GM12878 (cell line): ENCODE measurements around the gene PHLPP1. TPM values are rescaled to one million over a fixed set of nuclear protein-coding genes. Genes with fewer than 3 reads are reported as not detected.

Source experiments
- ATAC-seq: fragments of 200-7000 bp; cut with Tn5 transposase; 3 replicates; pipeline ENCODE4 v1.9.1; 2020; ENCODE audit warnings: mild to moderate bottlenecking, moderate library complexity
- BruUV-seq: library from RNA; stranded (reverse); fragments of 400-500 nt; replicated peaks from 2 replicates; lab custom pipeline; 2021; lab: Mats Ljungman, UMichigan
- CTCF ChIA-PET: fragments of 300-600 bp; sonication (Branson Sonifier 250); formaldehyde crosslinking; extraction: SDS; loops from one replicate; lab custom pipeline; 2021; ENCODE audit warnings: inconsistent platforms; lab: Yijun Ruan, JAX
- POLR2A ChIA-PET: fragments of 350-600 bp; formaldehyde crosslinking; extraction: SDS; loops from one replicate; lab custom pipeline; 2021; ENCODE audit warnings: inconsistent platforms; lab: Charles Lee
- RAD21 ChIA-PET: fragments of 300-600 bp; sonication (Branson Sonifier 250); formaldehyde crosslinking; loops from one replicate; lab custom pipeline; 2023; ENCODE audit warnings: antibody characterized with exemption; ENCODE audit not compliant: unreplicated experiment; lab: Charles Lee
- SMC1A ChIA-PET: fragments of 300-600 bp; sonication (Branson Sonifier 250); formaldehyde crosslinking; loops from one replicate; lab custom pipeline; 2023; ENCODE audit not compliant: unreplicated experiment, uncharacterized antibody; lab: Charles Lee
- DNase-seq: peaks from one replicate; pipeline ENCODE4 v3.0.0-alpha.2; 2011; ENCODE audit warnings: low read depth, low spot score
- FAIRE-seq: peaks from 3 replicates; lab custom pipeline; 2011; peaks lifted over from hg19 to GRCh38; lab: Jason Lieb, UNC
- H2AFZ ChIP-seq: 2 replicates; pipeline ENCODE4 v1.6.0; 2011; ENCODE audit warnings: low read depth, low read length, control low read depth; ENCODE audit not compliant: control insufficient read depth
- H3K27ac ChIP-seq: 2 replicates; pipeline ENCODE4 v1.5.1; 2011; ENCODE audit warnings: control low read depth; ENCODE audit not compliant: control insufficient read depth, insufficient read depth
- H3K27me3 ChIP-seq, 2 experiments: replicated peaks in 1 of 2; 2 replicates each; pipeline versions ENCODE4 v1.6.0 to v1.6.1; 2011; ENCODE audit warnings: low read length in 1 of 2; ENCODE audit not compliant: control insufficient read depth in 2 of 2, insufficient read depth in 2 of 2
- H3K36me3 ChIP-seq, 2 experiments: 2 replicates each; pipeline ENCODE4 v1.5.1; 2011; ENCODE audit warnings: low read length in 1 of 2; ENCODE audit not compliant: control insufficient read depth in 2 of 2, insufficient read depth in 2 of 2
- H3K4me1 ChIP-seq: 2 replicates; pipeline ENCODE4 v1.6.1; 2011; ENCODE audit warnings: mild to moderate bottlenecking, low read length, moderate library complexity, mixed read lengths; ENCODE audit not compliant: control insufficient read depth, insufficient read depth
- H3K4me2 ChIP-seq: 2 replicates; pipeline ENCODE4 v1.6.0; 2011; ENCODE audit warnings: control low read depth; ENCODE audit not compliant: control insufficient read depth, insufficient read depth
- H3K4me3 ChIP-seq: fragments of 200-600 bp; sonication (generic); 2 replicates; pipeline ENCODE4 v1.5.1; 2016
- H3K79me2 ChIP-seq: 2 replicates; pipeline ENCODE4 v1.6.0; 2011; ENCODE audit warnings: low read length; ENCODE audit not compliant: control insufficient read depth, insufficient read depth
- H3K9ac ChIP-seq: 2 replicates; pipeline ENCODE4 v1.8.0; 2011; ENCODE audit warnings: low read length, control low read depth, mixed read lengths; ENCODE audit not compliant: control insufficient read depth, insufficient read depth
- H3K9me3 ChIP-seq: replicated peaks from 3 replicates; pipeline ENCODE4 v1.5.1; 2011; ENCODE audit warnings: mild to moderate bottlenecking, low read length; ENCODE audit not compliant: control insufficient read depth, insufficient read depth
- H4K20me1 ChIP-seq: 2 replicates; pipeline ENCODE4 v1.6.0; 2011; ENCODE audit not compliant: control insufficient read depth, insufficient read depth
- HSF1 ChIP-seq: fragments of 150-350 bp; IDR thresholded peaks from 2 replicates; pipeline ENCODE4 v1.6.1; 2014; ENCODE audit warnings: mild to moderate bottlenecking, low read depth, low read length
- NKRF ChIP-seq: fragments of 450-650 bp; conservative IDR thresholded peaks from 2 replicates; pipeline ENCODE4 v1.6.1; 2017; ENCODE audit warnings: mild to moderate bottlenecking, moderate library complexity
- PAX8 ChIP-seq: fragments of 450-650 bp; IDR thresholded peaks from 2 replicates; pipeline ENCODE4 v1.6.1; 2017; ENCODE audit warnings: mild to moderate bottlenecking, moderate library complexity
- PKNOX1 ChIP-seq: fragments of 450-650 bp; IDR thresholded peaks from 2 replicates; pipeline ENCODE4 v1.6.1; 2016; ENCODE audit warnings: mild to moderate bottlenecking
- RUNX3 ChIP-seq: IDR thresholded peaks from 2 replicates; pipeline ENCODE4 v1.6.1; 2012; ENCODE audit warnings: low read length, inconsistent platforms
- SIX5 ChIP-seq: IDR thresholded peaks from 2 replicates; pipeline ENCODE4 v1.6.1; 2011; ENCODE audit warnings: mild to moderate bottlenecking, low read depth, low read length, moderate library complexity; ENCODE audit not compliant: severe bottlenecking
- USF1 ChIP-seq: IDR thresholded peaks from 2 replicates; pipeline ENCODE4 v1.6.1; 2011; ENCODE audit warnings: borderline replicate concordance, low read depth, mild to moderate bottlenecking, moderate library complexity, mixed read lengths, low read length; ENCODE audit not compliant: insufficient read depth; ENCODE audit errors: extremely low read length
- WGBS: methylation state at CpG from one replicate; pipeline ENCODE4 v1.1.6; 2016; ENCODE audit warnings: low lambda C conversion rate; ENCODE audit not compliant: insufficient replicate concordance, insufficient coverage; ENCODE audit errors: missing lambda C conversion rate; 5-methylcytosine and 5-hydroxymethylcytosine counted together
- in situ Hi-C: fragments of 300-500 bp; cut with MboI; formaldehyde crosslinking; loops from 9 replicates; pipeline ENCODE4 v1.14.3; 2018; ENCODE audit warnings: mixed read lengths
- intact Hi-C: fragments of 100-400 bp; cut with micrococcal nuclease; formaldehyde crosslinking; loops from one replicate; pipeline ENCODE4 v1.14.2; 2022; ENCODE audit not compliant: unreplicated experiment
- polyA plus RNA-seq, 11 experiments: library from polyadenylated mRNA; depleted of rRNA in 4 of 11; unstranded in 6 of 11; stranded (reverse) in 5 of 11; fragments of >200 nt; fragmentation: Nextera tagmentation in 4 of 11; fragmentation: Illumina TruSeq in 1 of 11; extraction: Ambion mirVana in 4 of 11; extraction: Trizol in 1 of 11; gene quantifications; 1 replicate in 1 of 11; 2 replicates in 10 of 11; pipeline versions ENCODE4 v1.2.1 to v1.2.3, GENCODE V29; 2011 to 2016; ENCODE audit warnings: inconsistent platforms in 2 of 11, missing spikeins in 2 of 11, low read depth in 1 of 11
- total RNA-seq, 4 experiments: library from RNA; depleted of rRNA in 3 of 4; stranded (reverse); fragments of >200 nt in 3 of 4; fragmentation: Illumina TruSeq in 1 of 4; extraction: Trizol in 1 of 4; gene quantifications; 2 replicates each; pipeline versions ENCODE4 v1.2.1 to v1.2.3, GENCODE V29; 2013 to 2021

Gene PHLPP1
- total and polyA plus RNA-seq, 10 of the 15 experiments (the other 5 are each of a cell fraction or from before 2014, with no cell fraction given): 0.42 to 7.0 (median 1.9) TPM

- Histone ChIP-seq H2AFZ (no peak overlapping the region), H3K9me3 (no peaks in the 10 kb centered on the region; the same call in 2 of the 3 replicates), H3K9ac (no peak overlapping the region)
- ChIA-PET SMC1A (interaction anchor here (1.0 to 1.5 kb wide), 2 partner anchors 9 to 49 kb away, joined by 3 read pairs; no protein-coding TSS in a partner anchor), CTCF (no interaction called here), RAD21 (no interaction called here)
- in situ Hi-C loops: no loop called here
- no peak for TF ChIP-seq HSF1
- no peak for TF ChIP-seq RUNX3
- TF ChIP-seq, all 136 proteins: peak for 0
- ATAC-seq (no peak), DNase-seq (no peak), FAIRE-seq (no peak)
- no peaks in the 10 kb centered on the region for H4K20me1 ChIP-seq
- no peaks in the 10 kb centered on the region; the same call in 1 of the 2 replicates for H3K79me2 ChIP-seq
- H3K27me3 ChIP-seq: no peaks in the 10 kb centered on the region
- POLR2A ChIA-PET: no interaction called here
- no peak overlapping the region for H3K27ac ChIP-seq
- H3K4me3 ChIP-seq: no peak overlapping the region
- BruUV-seq: no TSS peak
- intact Hi-C loops: no loop called here
- H3K4me1 ChIP-seq: peaks cover 4% of the 10 kb centered on the region
- no peaks in the 10 kb centered on the region for H3K36me3 ChIP-seq
- WGBS: 70% methylated on average over 2 of the region's 2 CpGs
- no peak overlapping the region for H3K4me2 ChIP-seq
Measured at GRCh38 chr18:62768558-62768943, 53.2 kb downstream of the PHLPP1 start.

GRCh38 chr18:62769216-62769615, 53.9 kb downstream of the PHLPP1 start:
- no peaks in the 10 kb centered on the region; the same call in 1 of the 2 replicates for H3K79me2 ChIP-seq
- H3K4me3 ChIP-seq: no peak overlapping the region
- no TSS peak for BruUV-seq
- WGBS: 78% methylated on average over 2 of the region's 2 CpGs
- DNase-seq (no peak), FAIRE-seq (no peak), ATAC-seq (no peak)
- peaks cover 4% of the 10 kb centered on the region; the same call in 1 of the 2 replicates for H3K4me1 ChIP-seq
- H3K36me3 ChIP-seq: no peaks in the 10 kb centered on the region
- no peak overlapping the region for H2AFZ ChIP-seq
- H3K4me2 ChIP-seq: no peak overlapping the region
- ChIA-PET RAD21 (no interaction called here), SMC1A (interaction anchor here (1.5 kb wide), 1 partner anchor 10 kb away, joined by 3 read pairs; no protein-coding TSS in a partner anchor), CTCF (no interaction called here), POLR2A (no interaction called here)
- no peaks in the 10 kb centered on the region; the same call in 2 of the 3 replicates for H3K9me3 ChIP-seq
- H4K20me1 ChIP-seq: no peaks in the 10 kb centered on the region
- no peak overlapping the region for H3K27ac ChIP-seq
- intact Hi-C loops (no loop called here), in situ Hi-C loops (no loop called here)
- H3K27me3 ChIP-seq: no peaks in the 10 kb centered on the region
- H3K9ac ChIP-seq: no peak overlapping the region
- TF ChIP-seq USF1 (no peak), PKNOX1 (no peak), SIX5 (no peak), HSF1 (no peak), NKRF (no peak), PAX8 (no peak)
